LNCaP clone FGC (cell line): ENCODE measurements around the gene MYORG.
"Not testable (repeated sequence)": the region's sequence is repeated elsewhere in the genome, so short reads cannot be mapped to it uniquely, and the experiment has no call there.

Source experiments
- DNase-seq: peaks from one replicate; pipeline ENCODE4 v3.0.0-alpha.2; 2011; ENCODE audit warnings: low read depth
- H3K4me3 ChIP-seq: 2 replicates; pipeline ENCODE4 v1.5.1; 2011; ENCODE audit warnings: mild to moderate bottlenecking, low read depth, low read length, control low read depth
- CTCF ChIP-seq: IDR thresholded peaks from 2 replicates; pipeline ENCODE4 v1.5.1; 2012; ENCODE audit warnings: mild to moderate bottlenecking; ENCODE audit not compliant: control insufficient read depth, insufficient read depth; ENCODE audit errors: extremely low read depth

MYORG gene

GRCh38 chr9:34341659-34342295, 34.9 kb downstream of the MYORG start:
- DNase-seq, result no peak
- no peak for TF ChIP-seq CTCF
- no peak overlapping the region for H3K4me3 ChIP-seq

- TF ChIP-seq CTCF, result no peak
- no peak for DNase-seq
- no peak overlapping the region for H3K4me3 ChIP-seq
Measured at GRCh38 chr9:34338665-34339385, 37.9 kb downstream of the MYORG start.

GRCh38 chr9:34338079-34338478, 38.6 kb downstream of the MYORG start:
- H3K4me3 ChIP-seq, DNase-seq: not testable (repeated sequence)

- DNase-seq, result no peak
- peak; percentile 21; the same call in 1 of the 2 replicates for TF ChIP-seq CTCF
- no peak overlapping the region for H3K4me3 ChIP-seq
Measured at GRCh38 chr9:34337403-34337802, 39.3 kb downstream of the MYORG start.

GRCh38 chr9:34335376-34335775, 41.3 kb downstream of the MYORG start:
- no peak overlapping the region for H3K4me3 ChIP-seq
- DNase-seq, result no peak
- no peak for TF ChIP-seq CTCF

GRCh38 chr9:34334916-34335315, 41.8 kb downstream of the MYORG start:
- DNase-seq, result no peak
- H3K4me3 ChIP-seq, result no peak overlapping the region
- no peak for TF ChIP-seq CTCF

GRCh38 chr9:34334337-34334824, 42.3 kb downstream of the MYORG start:
- no peak for TF ChIP-seq CTCF
- no peak overlapping the region for H3K4me3 ChIP-seq
- no peak for DNase-seq
